Measurements from ENCODE around the gene ZNF593OS.

The ZNF593OS gene

DNA sequence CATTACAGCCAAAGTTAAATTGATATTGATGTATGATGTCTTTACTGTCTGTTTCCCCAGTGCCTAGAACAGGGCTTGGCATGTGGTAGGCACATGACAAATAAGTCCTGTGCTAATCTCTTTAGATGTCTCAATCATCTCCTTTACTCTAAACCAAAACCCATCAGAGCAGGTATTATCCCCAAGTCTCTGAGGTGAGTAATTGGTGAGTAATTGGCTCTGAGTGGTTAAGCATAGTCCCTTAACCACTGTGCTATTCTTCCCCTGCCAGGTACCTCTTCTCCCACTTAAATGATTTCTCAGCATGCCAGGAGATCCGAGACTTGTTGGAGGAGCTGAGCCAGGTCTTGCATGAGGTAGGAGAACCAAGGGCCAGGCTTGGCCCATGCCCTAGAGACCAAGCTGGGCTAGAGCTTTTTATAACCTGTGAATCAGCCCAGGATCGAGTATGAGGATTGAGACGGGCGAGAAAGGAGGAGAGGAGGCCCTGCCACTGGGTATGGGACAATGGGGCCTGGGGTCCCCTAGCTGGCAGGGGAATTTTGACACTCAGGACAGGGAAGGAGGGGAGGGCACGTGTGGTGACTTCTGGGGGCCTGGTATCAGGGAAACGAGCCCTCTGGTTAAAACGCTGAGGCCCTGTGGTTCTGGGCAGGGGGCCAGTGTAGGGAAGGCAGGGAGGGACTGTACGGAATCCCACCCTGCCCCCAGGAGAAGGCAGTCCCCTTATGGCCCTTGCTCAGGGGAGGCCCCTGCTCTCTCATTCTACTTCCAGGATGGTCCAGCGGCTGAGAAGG, 10.2 kb upstream of the ZNF593OS start:
- TF ChIP-seq CTCF (IDR thresholded peaks at IDR 0.05): no peak

- no peak for TF ChIP-seq CTCF (IDR thresholded peaks at IDR 0.05)
Measured at GRCh38 chr1:26180010-26180506, 8.4 kb upstream of the ZNF593OS start.

GRCh38 chr1:26177182-26177684, 5.6 kb upstream of the ZNF593OS start, which contains the start of gene CNKSR1:
Gene CNKSR1 (plus strand): TSS chr1:26177491. CDS start chr1:26177548, 57 bp downstream.
- peak; percentile 35 for TF ChIP-seq CTCF (IDR thresholded peaks at IDR 0.05)

DNA sequence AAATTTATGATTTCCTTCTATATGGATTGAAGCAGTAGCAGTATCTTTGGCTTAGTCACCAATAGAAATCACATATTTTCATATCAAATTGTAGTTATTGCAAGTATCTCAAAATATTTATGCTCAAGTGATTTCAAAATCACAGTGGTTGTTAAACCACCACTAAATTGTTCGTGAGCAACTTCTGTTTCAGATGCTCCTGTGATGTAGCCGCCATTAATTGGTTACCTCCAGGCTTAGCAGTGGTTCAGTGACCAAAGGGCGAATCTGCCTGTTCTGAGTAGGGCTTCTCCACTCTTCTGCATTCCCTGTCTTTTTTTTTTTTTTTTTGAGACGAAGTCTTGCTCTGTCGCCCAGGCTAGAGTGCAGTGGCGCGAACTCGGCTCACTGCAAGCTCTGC, 3.7 kb upstream of the ZNF593OS start:
- no peak for TF ChIP-seq CTCF (IDR thresholded peaks at IDR 0.05)

DNA sequence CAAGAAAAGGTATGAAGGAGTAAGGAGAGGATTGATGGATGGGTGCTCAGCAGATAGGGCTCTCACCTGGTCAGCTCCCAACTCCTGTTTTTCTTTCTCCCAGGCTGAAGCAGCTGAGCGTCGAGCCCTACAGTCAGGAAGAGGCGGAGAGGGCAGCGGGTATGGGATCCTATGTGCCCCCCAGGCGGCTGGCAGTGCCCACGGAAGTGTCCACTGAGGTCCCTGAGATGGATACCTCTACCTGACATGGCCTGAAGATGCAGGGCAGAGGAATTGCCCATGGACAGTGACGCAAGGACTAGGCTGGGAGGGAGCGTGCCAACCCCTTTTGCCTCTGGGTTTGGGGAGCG, 1.2 kb downstream of the ZNF593OS start:
- no peak for TF ChIP-seq CTCF (IDR thresholded peaks at IDR 0.05)

GRCh38 chr1:26169669-26170471, 1.8 kb downstream of the ZNF593OS start, which contains the start of gene ZNF593:
Gene ZNF593 (plus strand): TSS chr1:26169908. CDS start chr1:26169984, 76 bp downstream.
- TF ChIP-seq CTCF (IDR thresholded peaks at IDR 0.05): peak; percentile 68

DNA sequence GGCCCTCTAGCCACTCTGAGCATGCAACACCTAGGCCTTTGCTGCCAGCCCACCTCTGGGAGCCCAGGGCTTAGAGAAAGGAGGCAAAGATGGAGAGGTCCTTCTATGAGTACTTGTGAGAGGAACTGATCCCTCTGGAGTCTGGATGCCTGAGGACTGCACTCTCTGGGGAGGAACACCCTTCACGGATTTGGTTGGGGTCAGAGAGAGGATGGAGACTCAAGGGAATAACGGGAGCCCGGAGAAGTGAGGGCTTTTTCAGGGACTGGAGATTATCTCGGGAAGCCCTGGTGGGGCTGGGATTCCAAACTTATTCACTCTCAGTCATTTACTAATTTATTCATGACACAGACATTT, 2.5 kb downstream of the ZNF593OS start:
- no peak for TF ChIP-seq CTCF (IDR thresholded peaks at IDR 0.05)

All from LNCAP (cell line).